WTC11 (cell line): ENCODE measurements around the gene NSD1. TPM values are rescaled to one million over a fixed set of nuclear protein-coding genes. Genes with fewer than 3 reads are reported as not detected.

ENCODE experiments used
- ATAC-seq: fragments of 200-7000 bp; cut with Tn5 transposase; 2 replicates; pipeline ENCODE4 v1.10.0; 2021; ENCODE audit warnings: mild to moderate bottlenecking, moderate library complexity
- CTCF ChIA-PET: fragments of 300-600 bp; sonication (Branson Sonifier 250); formaldehyde crosslinking; loops from one replicate; lab custom pipeline; 2021; ENCODE audit warnings: antibody characterized with exemption; lab: Charles Lee
- POLR2A ChIA-PET: fragments of 350-600 bp; sonication (Branson Sonifier 250); formaldehyde crosslinking; loops from one replicate; lab custom pipeline; 2021; ENCODE audit warnings: antibody characterized with exemption; lab: Charles Lee
- DNase-seq: peaks from one replicate; pipeline ENCODE4 v3.0.0; 2021; ENCODE audit warnings: low spot score
- H3K27ac Mint-ChIP-seq: 2 replicates; pipeline ENCODE4 v1.8.0; 2021; ENCODE audit warnings: mixed read lengths
- H3K27me3 Mint-ChIP-seq: 2 replicates; pipeline ENCODE4 v1.8.0; 2021; ENCODE audit warnings: low read depth, mild to moderate bottlenecking, moderate library complexity, mixed read lengths
- H3K36me3 Mint-ChIP-seq: 2 replicates; pipeline ENCODE4 v1.8.0; 2021; ENCODE audit warnings: mixed read lengths
- H3K4me1 Mint-ChIP-seq: 2 replicates; pipeline ENCODE4 v1.8.0; 2022; ENCODE audit warnings: mixed read lengths
- H3K4me3 Mint-ChIP-seq: 2 replicates; pipeline ENCODE4 v1.8.0; 2021; ENCODE audit warnings: mild to moderate bottlenecking, moderate library complexity, mixed read lengths
- H3K9me3 Mint-ChIP-seq: 2 replicates; pipeline ENCODE4 v1.8.0; 2021; ENCODE audit warnings: mixed read lengths
- CDX4 ChIP-seq: fragments of 250-450 bp; sonication (Bioruptor Pico); IDR thresholded peaks from 2 replicates; pipeline ENCODE4 v1.9.0; 2021; ENCODE audit warnings: moderate library complexity, mild to moderate bottlenecking, inconsistent platforms, borderline replicate concordance
- ESRRA ChIP-seq: sonication (generic); formaldehyde crosslinking; IDR thresholded peaks from 2 replicates; pipeline ENCODE4 v1.8.1; 2022; ENCODE audit warnings: mild to moderate bottlenecking, missing genetic modification reagents, borderline replicate concordance
- ETV6 ChIP-seq: sonication (generic); formaldehyde crosslinking; IDR thresholded peaks from 2 replicates; pipeline ENCODE4 v1.8.1; 2022; ENCODE audit warnings: mild to moderate bottlenecking, missing genetic modification reagents
- FOXK1 ChIP-seq: sonication (generic); formaldehyde crosslinking; IDR thresholded peaks from 2 replicates; pipeline ENCODE4 v1.8.0; 2022; ENCODE audit warnings: mild to moderate bottlenecking, moderate library complexity, missing genetic modification reagents
- MXD4 ChIP-seq: fragments of 250-450 bp; sonication (Bioruptor Pico); IDR thresholded peaks from 2 replicates; pipeline ENCODE4 v1.8.0; 2021; ENCODE audit warnings: mild to moderate bottlenecking, moderate library complexity, borderline replicate concordance
- OVOL2 ChIP-seq: fragments of 250-450 bp; sonication (Bioruptor Pico); IDR thresholded peaks from 2 replicates; pipeline ENCODE4 v1.9.0; 2021; ENCODE audit warnings: mild to moderate bottlenecking, borderline replicate concordance
- PRDM15 ChIP-seq: sonication (generic); formaldehyde crosslinking; IDR thresholded peaks from 2 replicates; pipeline ENCODE4 v1.8.0; 2022; ENCODE audit warnings: missing genetic modification reagents
- TEAD4 ChIP-seq: sonication (generic); formaldehyde crosslinking; IDR thresholded peaks from 2 replicates; pipeline ENCODE4 v1.8.0; 2022; ENCODE audit warnings: mild to moderate bottlenecking, missing genetic modification reagents
- ZNF138 ChIP-seq: sonication (generic); formaldehyde crosslinking; conservative IDR thresholded peaks from 2 replicates; pipeline ENCODE4 v1.8.1; 2022; ENCODE audit warnings: mild to moderate bottlenecking, moderate library complexity, missing genetic modification reagents
- total RNA-seq: library from RNA; stranded (reverse); gene quantifications from 3 replicates; pipeline ENCODE4 v1.2.3, GENCODE V29; 2021
- TF ChIP-seq, protein P1 (sequence below): sonication (generic); formaldehyde crosslinking; IDR thresholded peaks from 2 replicates; pipeline ENCODE4 v1.8.0; 2022; ENCODE audit warnings: mild to moderate bottlenecking, missing genetic modification reagents
- TF ChIP-seq, protein P2 (sequence below): sonication (generic); formaldehyde crosslinking; IDR thresholded peaks from 2 replicates; pipeline ENCODE4 v1.8.0; 2023; ENCODE audit warnings: mild to moderate bottlenecking, missing genetic modification reagents
- TF ChIP-seq, protein P3 (sequence below): sonication (generic); formaldehyde crosslinking; IDR thresholded peaks from 2 replicates; pipeline ENCODE4 v1.8.0; 2023; ENCODE audit warnings: missing genetic modification reagents
- TF ChIP-seq, protein P4 (sequence below): sonication (generic); formaldehyde crosslinking; IDR thresholded peaks from 2 replicates; pipeline ENCODE4 v1.8.1; 2023; ENCODE audit warnings: mild to moderate bottlenecking, missing genetic modification reagents

NSD1 gene
- total RNA-seq, 1 experiment from 2014 or later = 148 TPM

GRCh38 chr5:177212242-177212641 is 78.7 kb downstream of the NSD1 start (continued):
- TF ChIP-seq PRDM15 (CRISPR knock-in tag) = no peak
- TF ChIP-seq, protein P1, sequence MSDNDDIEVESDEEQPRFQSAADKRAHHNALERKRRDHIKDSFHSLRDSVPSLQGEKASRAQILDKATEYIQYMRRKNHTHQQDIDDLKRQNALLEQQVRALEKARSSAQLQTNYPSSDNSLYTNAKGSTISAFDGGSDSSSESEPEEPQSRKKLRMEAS (CRISPR knock-in tag) = no peak
- TF ChIP-seq, protein P2, sequence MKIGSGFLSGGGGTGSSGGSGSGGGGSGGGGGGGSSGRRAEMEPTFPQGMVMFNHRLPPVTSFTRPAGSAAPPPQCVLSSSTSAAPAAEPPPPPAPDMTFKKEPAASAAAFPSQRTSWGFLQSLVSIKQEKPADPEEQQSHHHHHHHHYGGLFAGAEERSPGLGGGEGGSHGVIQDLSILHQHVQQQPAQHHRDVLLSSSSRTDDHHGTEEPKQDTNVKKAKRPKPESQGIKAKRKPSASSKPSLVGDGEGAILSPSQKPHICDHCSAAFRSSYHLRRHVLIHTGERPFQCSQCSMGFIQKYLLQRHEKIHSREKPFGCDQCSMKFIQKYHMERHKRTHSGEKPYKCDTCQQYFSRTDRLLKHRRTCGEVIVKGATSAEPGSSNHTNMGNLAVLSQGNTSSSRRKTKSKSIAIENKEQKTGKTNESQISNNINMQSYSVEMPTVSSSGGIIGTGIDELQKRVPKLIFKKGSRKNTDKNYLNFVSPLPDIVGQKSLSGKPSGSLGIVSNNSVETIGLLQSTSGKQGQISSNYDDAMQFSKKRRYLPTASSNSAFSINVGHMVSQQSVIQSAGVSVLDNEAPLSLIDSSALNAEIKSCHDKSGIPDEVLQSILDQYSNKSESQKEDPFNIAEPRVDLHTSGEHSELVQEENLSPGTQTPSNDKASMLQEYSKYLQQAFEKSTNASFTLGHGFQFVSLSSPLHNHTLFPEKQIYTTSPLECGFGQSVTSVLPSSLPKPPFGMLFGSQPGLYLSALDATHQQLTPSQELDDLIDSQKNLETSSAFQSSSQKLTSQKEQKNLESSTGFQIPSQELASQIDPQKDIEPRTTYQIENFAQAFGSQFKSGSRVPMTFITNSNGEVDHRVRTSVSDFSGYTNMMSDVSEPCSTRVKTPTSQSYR (CRISPR knock-in tag) = no peak
- no peak for TF ChIP-seq ESRRA (CRISPR knock-in tag)

GRCh38 chr5:177220576-177220975 is 87.0 kb downstream of the NSD1 start:
- TF ChIP-seq FOXK1 (no peak), MXD4 (CRISPR knock-in tag) (no peak), OVOL2 (CRISPR knock-in tag) (no peak), TEAD4 (no peak), CDX4 (CRISPR knock-in tag) (no peak), ETV6 (CRISPR knock-in tag) (no peak)
- TF ChIP-seq, protein P3, sequence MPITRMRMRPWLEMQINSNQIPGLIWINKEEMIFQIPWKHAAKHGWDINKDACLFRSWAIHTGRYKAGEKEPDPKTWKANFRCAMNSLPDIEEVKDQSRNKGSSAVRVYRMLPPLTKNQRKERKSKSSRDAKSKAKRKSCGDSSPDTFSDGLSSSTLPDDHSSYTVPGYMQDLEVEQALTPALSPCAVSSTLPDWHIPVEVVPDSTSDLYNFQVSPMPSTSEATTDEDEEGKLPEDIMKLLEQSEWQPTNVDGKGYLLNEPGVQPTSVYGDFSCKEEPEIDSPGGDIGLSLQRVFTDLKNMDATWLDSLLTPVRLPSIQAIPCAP (CRISPR knock-in tag) = no peak
- TF ChIP-seq, protein P4, sequence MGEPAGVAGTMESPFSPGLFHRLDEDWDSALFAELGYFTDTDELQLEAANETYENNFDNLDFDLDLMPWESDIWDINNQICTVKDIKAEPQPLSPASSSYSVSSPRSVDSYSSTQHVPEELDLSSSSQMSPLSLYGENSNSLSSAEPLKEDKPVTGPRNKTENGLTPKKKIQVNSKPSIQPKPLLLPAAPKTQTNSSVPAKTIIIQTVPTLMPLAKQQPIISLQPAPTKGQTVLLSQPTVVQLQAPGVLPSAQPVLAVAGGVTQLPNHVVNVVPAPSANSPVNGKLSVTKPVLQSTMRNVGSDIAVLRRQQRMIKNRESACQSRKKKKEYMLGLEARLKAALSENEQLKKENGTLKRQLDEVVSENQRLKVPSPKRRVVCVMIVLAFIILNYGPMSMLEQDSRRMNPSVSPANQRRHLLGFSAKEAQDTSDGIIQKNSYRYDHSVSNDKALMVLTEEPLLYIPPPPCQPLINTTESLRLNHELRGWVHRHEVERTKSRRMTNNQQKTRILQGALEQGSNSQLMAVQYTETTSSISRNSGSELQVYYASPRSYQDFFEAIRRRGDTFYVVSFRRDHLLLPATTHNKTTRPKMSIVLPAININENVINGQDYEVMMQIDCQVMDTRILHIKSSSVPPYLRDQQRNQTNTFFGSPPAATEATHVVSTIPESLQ (CRISPR knock-in tag) = no peak
- TF ChIP-seq, protein P1 (CRISPR knock-in tag) = no peak
- ATAC-seq (no peak), DNase-seq (no peak)
- Mint-ChIP-seq H3K27ac (no peak overlapping the region), H3K9me3 (no peaks in the 10 kb centered on the region), H3K27me3 (no peaks in the 10 kb centered on the region), H3K4me3 (no peak overlapping the region), H3K36me3 (peaks cover 18% of the 10 kb centered on the region), H3K4me1 (peaks cover 13% of the 10 kb centered on the region; the same call in 1 of the 2 replicates)
- CTCF ChIA-PET = interaction anchor here (1.0 to 1.6 kb wide), 2 partner anchors 10 to 13 kb away, joined by 4 read pairs; no protein-coding TSS in a partner anchor
- POLR2A ChIA-PET = interaction anchor here (0.6 kb wide), 1 partner anchor 482 kb away, joined by 4 read pairs; no protein-coding TSS in a partner anchor

DNA sequence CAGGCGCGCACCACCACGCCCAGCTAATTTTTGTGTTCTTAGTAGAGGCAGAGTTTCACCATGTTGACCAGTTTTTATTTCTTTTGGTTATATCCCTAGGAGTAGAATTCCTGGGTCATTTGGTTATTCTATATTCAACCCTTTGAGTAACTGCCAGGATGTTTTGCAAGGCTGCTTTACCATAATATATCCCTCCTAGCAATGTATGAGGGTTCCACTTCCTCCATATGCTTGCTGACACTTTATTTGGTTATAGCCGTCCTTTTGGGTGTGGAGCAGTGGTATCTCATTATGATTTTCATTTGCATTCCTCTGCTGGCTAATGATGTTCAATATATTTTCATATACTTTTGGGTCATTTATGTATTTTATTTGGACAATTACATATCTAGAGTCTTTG is 88.7 kb downstream of the NSD1 start:
- Mint-ChIP-seq H3K36me3 (peaks cover 8% of the 10 kb centered on the region; the same call in 1 of the 2 replicates), H3K27ac (no peak overlapping the region), H3K27me3 (no peaks in the 10 kb centered on the region), H3K9me3 (no peaks in the 10 kb centered on the region), H3K4me3 (no peak overlapping the region), H3K4me1 (peaks cover 13% of the 10 kb centered on the region; the same call in 1 of the 2 replicates)
- CTCF ChIA-PET = no interaction called here
- POLR2A ChIA-PET = no interaction called here
- ATAC-seq (no peak), DNase-seq (no peak)
- TF ChIP-seq, protein P2 (CRISPR knock-in tag) = no peak
- no peak for TF ChIP-seq ZNF138
